OCI-LY1 (cell line): Measurements from ENCODE around the gene NUP210.

Source experiments
- CTCF ChIP-seq: fragments of 200-600 bp; sonication (generic), shearing (Covaris generic); IDR thresholded peaks from 2 replicates; pipeline ENCODE4 v1.5.1; 2017; ENCODE audit warnings: mild to moderate bottlenecking, antibody characterized with exemption, low read length, moderate library complexity, mixed read lengths
- EZH2 ChIP-seq: fragments of 200-600 bp; sonication (generic), shearing (Covaris generic); IDR thresholded peaks from 2 replicates; pipeline ENCODE4 v1.8.0; 2017; ENCODE audit warnings: borderline replicate concordance, mixed run types, mild to moderate bottlenecking, antibody characterized with exemption, low read length, moderate library complexity, mixed read lengths

DNA sequence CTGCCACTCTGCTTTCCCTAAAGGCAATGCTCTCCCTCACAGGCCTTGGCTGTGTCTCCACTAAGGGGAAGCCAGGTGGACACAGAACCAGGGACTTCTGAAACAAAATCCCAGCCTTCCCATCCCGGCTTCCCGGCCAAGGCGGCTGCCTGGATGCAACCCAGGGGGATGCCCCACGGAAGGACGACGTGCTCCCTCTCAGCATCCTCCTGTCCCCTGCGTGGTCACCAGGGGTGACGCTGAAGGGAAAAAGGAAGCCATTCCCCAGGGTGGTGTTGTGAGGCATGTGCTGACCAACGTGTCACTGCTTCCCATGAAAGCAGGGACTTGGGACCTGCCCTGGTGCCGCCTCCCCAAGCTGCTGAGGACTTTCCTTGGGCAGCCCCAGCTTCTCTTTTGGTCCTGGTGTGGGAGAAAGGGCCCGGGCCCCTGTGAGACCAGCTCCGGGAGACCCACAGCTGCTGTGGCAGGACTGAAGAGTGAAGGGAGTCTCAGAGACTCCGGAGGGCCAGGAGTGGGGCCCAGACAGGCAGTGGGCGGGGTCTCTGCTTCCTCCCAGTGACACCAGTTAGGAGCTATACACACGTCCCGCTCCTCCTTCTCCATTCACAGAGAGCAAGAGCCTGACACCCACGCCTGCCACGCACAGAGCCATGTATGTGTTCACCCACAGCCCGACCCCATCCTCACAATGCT is 139.2 kb downstream of the NUP210 start:
- no peak for TF ChIP-seq CTCF
- TF ChIP-seq EZH2, result no peak
